ENCODE data around the gene HEPACAM2. TPM values are rescaled to one million over a fixed set of nuclear protein-coding genes. Genes with fewer than 3 reads are reported as not detected.

Gene HEPACAM2
- total RNA-seq, 2 donors from 2014 or later = not detected

GRCh38 chr7:93231259-93231658, 5.0 kb upstream of the HEPACAM2 start:
- H3K27me3 Mint-ChIP-seq = no peaks in the 10 kb centered on the region
- no peaks in the 10 kb centered on the region for H3K9me3 ChIP-seq (ENCODE audit: control insufficient read depth, low read length, poor library complexity, severe bottlenecking)
- H3K4me3 Mint-ChIP-seq = peak overlapping the region; percentile 99
- no peaks in the 10 kb centered on the region for H3K36me3 Mint-ChIP-seq (ENCODE audit: low read depth)
- H3K4me1 Mint-ChIP-seq = peaks cover 8% of the 10 kb centered on the region
- ATAC-seq (no peak), DNase-seq (no peak)
- peak overlapping the region; percentile 97 for H3K27ac Mint-ChIP-seq

GRCh38 chr7:93228302-93228701, 2.0 kb upstream of the HEPACAM2 start:
- no peaks in the 10 kb centered on the region for H3K36me3 Mint-ChIP-seq (ENCODE audit: low read depth)
- DNase-seq = peak in 1 of 3 donors; percentile 7
- no peaks in the 10 kb centered on the region for H3K9me3 ChIP-seq (ENCODE audit: control insufficient read depth, low read length, poor library complexity, severe bottlenecking)
- no peak overlapping the region for H3K27ac Mint-ChIP-seq
- H3K4me1 Mint-ChIP-seq = peaks cover 8% of the 10 kb centered on the region
- ATAC-seq = no peak
- no peak overlapping the region for H3K4me3 Mint-ChIP-seq
- H3K27me3 Mint-ChIP-seq = no peaks in the 10 kb centered on the region

GRCh38 chr7:93219868-93220267, 6.4 kb downstream of the HEPACAM2 start:
- H3K36me3 Mint-ChIP-seq (ENCODE audit: low read depth) = no peaks in the 10 kb centered on the region
- H3K27me3 Mint-ChIP-seq = peaks cover 27% of the 10 kb centered on the region
- no peak overlapping the region for H3K4me3 Mint-ChIP-seq

GRCh38 chr7:93218997-93219827, 7.1 kb downstream of the HEPACAM2 start:
- ATAC-seq (no peak), DNase-seq (no peak)
- no peak overlapping the region for H3K4me3 Mint-ChIP-seq
- no peaks in the 10 kb centered on the region for H3K9me3 ChIP-seq (ENCODE audit: control insufficient read depth, low read length, poor library complexity, severe bottlenecking)
- no peaks in the 10 kb centered on the region for H3K4me1 Mint-ChIP-seq
- H3K27me3 Mint-ChIP-seq = peaks cover 34% of the 10 kb centered on the region
- H3K27ac Mint-ChIP-seq = no peak overlapping the region
- no peaks in the 10 kb centered on the region for H3K36me3 Mint-ChIP-seq (ENCODE audit: low read depth)

More at GRCh38 chr7:93219868-93220267, 6.4 kb downstream of the HEPACAM2 start:
- DNase-seq (no peak), ATAC-seq (no peak)
- no peaks in the 10 kb centered on the region for H3K9me3 ChIP-seq (ENCODE audit: control insufficient read depth, low read length, poor library complexity, severe bottlenecking)
- Mint-ChIP-seq H3K27ac (no peak overlapping the region), H3K4me1 (no peaks in the 10 kb centered on the region)

GRCh38 chr7:93212881-93213280, 13.4 kb downstream of the HEPACAM2 start:
- no peaks in the 10 kb centered on the region for H3K4me1 Mint-ChIP-seq
- DNase-seq (no peak), ATAC-seq (no peak)
- H3K36me3 Mint-ChIP-seq (ENCODE audit: low read depth) = peaks cover 3% of the 10 kb centered on the region
- H3K9me3 ChIP-seq (ENCODE audit: control insufficient read depth, low read length, poor library complexity, severe bottlenecking) = no peaks in the 10 kb centered on the region
- H3K27ac Mint-ChIP-seq = no peak overlapping the region
- no peak overlapping the region for H3K4me3 Mint-ChIP-seq
- H3K27me3 Mint-ChIP-seq = peaks cover 68% of the 10 kb centered on the region

GRCh38 chr7:93211228-93211818, 14.9 kb downstream of the HEPACAM2 start:
- DNase-seq = no peak
- no peak for ATAC-seq
- Mint-ChIP-seq H3K27me3 (peaks cover 66% of the 10 kb centered on the region), H3K27ac (no peak overlapping the region), H3K4me1 (no peaks in the 10 kb centered on the region), H3K36me3 (ENCODE audit: low read depth) (peaks cover 3% of the 10 kb centered on the region), H3K4me3 (no peak overlapping the region)
- H3K9me3 ChIP-seq (ENCODE audit: control insufficient read depth, low read length, poor library complexity, severe bottlenecking) = no peaks in the 10 kb centered on the region

- no peaks in the 10 kb centered on the region for H3K4me1 Mint-ChIP-seq
Observed at GRCh38 chr7:93205046-93205445, 21.2 kb downstream of the HEPACAM2 start.

GRCh38 chr7:93203496-93203895, 22.8 kb downstream of the HEPACAM2 start:
- Mint-ChIP-seq H3K4me1 (no peaks in the 10 kb centered on the region), H3K4me3 (no peak overlapping the region), H3K36me3 (ENCODE audit: low read depth) (no peaks in the 10 kb centered on the region), H3K27me3 (peaks cover 47% of the 10 kb centered on the region), H3K27ac (no peak overlapping the region)
- ATAC-seq (no peak), DNase-seq (no peak)
- no peaks in the 10 kb centered on the region for H3K9me3 ChIP-seq (ENCODE audit: control insufficient read depth, low read length, poor library complexity, severe bottlenecking)

More at GRCh38 chr7:93205046-93205445, 21.2 kb downstream of the HEPACAM2 start:
- H3K9me3 ChIP-seq (ENCODE audit: control insufficient read depth, low read length, poor library complexity, severe bottlenecking) = no peaks in the 10 kb centered on the region
- DNase-seq (no peak), ATAC-seq (no peak)
- Mint-ChIP-seq H3K36me3 (ENCODE audit: low read depth) (no peaks in the 10 kb centered on the region), H3K27ac (no peak overlapping the region), H3K4me3 (no peak overlapping the region), H3K27me3 (peaks cover 35% of the 10 kb centered on the region)

GRCh38 chr7:93202594-93203250, 23.5 kb downstream of the HEPACAM2 start:
- Mint-ChIP-seq H3K27ac (no peak overlapping the region), H3K4me3 (no peak overlapping the region), H3K4me1 (no peaks in the 10 kb centered on the region), H3K27me3 (peaks cover 49% of the 10 kb centered on the region), H3K36me3 (ENCODE audit: low read depth) (no peaks in the 10 kb centered on the region)
- no peak for DNase-seq
- ATAC-seq = no peak
- H3K9me3 ChIP-seq (ENCODE audit: control insufficient read depth, low read length, poor library complexity, severe bottlenecking) = no peaks in the 10 kb centered on the region

GRCh38 chr7:93198472-93198871, 27.8 kb downstream of the HEPACAM2 start:
- peaks cover 2% of the 10 kb centered on the region for H3K36me3 Mint-ChIP-seq (ENCODE audit: low read depth)
- H3K27ac Mint-ChIP-seq = no peak overlapping the region
- H3K4me3 Mint-ChIP-seq = no peak overlapping the region

GRCh38 chr7:93196336-93196735, 29.9 kb downstream of the HEPACAM2 start:
- Mint-ChIP-seq H3K27ac (no peak overlapping the region), H3K4me3 (no peak overlapping the region), H3K27me3 (peaks cover 59% of the 10 kb centered on the region), H3K4me1 (peaks cover 3% of the 10 kb centered on the region), H3K36me3 (ENCODE audit: low read depth) (peaks cover 2% of the 10 kb centered on the region)
- H3K9me3 ChIP-seq (ENCODE audit: control insufficient read depth, low read length, poor library complexity, severe bottlenecking) = no peaks in the 10 kb centered on the region
- ATAC-seq (no peak), DNase-seq (no peak)

More at GRCh38 chr7:93198472-93198871, 27.8 kb downstream of the HEPACAM2 start:
- Mint-ChIP-seq H3K27me3 (peaks cover 61% of the 10 kb centered on the region), H3K4me1 (no peaks in the 10 kb centered on the region)
- DNase-seq = no peak
- no peaks in the 10 kb centered on the region for H3K9me3 ChIP-seq (ENCODE audit: control insufficient read depth, low read length, poor library complexity, severe bottlenecking)
- no peak for ATAC-seq

GRCh38 chr7:93194386-93194785, 31.9 kb downstream of the HEPACAM2 start:
- ATAC-seq (no peak), DNase-seq (no peak)
- H3K27me3 Mint-ChIP-seq = peaks cover 70% of the 10 kb centered on the region
- H3K4me1 Mint-ChIP-seq = peaks cover 3% of the 10 kb centered on the region
- peaks cover 2% of the 10 kb centered on the region for H3K36me3 Mint-ChIP-seq (ENCODE audit: low read depth)
- H3K4me3 Mint-ChIP-seq = no peak overlapping the region
- H3K9me3 ChIP-seq (ENCODE audit: control insufficient read depth, low read length, poor library complexity, severe bottlenecking) = no peaks in the 10 kb centered on the region
- H3K27ac Mint-ChIP-seq = no peak overlapping the region

GRCh38 chr7:93188870-93189634, 37.2 kb downstream of the HEPACAM2 start:
- no peak overlapping the region for H3K27ac Mint-ChIP-seq
- H3K9me3 ChIP-seq (ENCODE audit: control insufficient read depth, low read length, poor library complexity, severe bottlenecking) = no peaks in the 10 kb centered on the region
- H3K27me3 Mint-ChIP-seq = peaks cover 50% of the 10 kb centered on the region
- DNase-seq (no peak), ATAC-seq (no peak)
- H3K4me3 Mint-ChIP-seq = no peak overlapping the region
- H3K4me1 Mint-ChIP-seq = peaks cover 3% of the 10 kb centered on the region
- H3K36me3 Mint-ChIP-seq (ENCODE audit: low read depth) = no peaks in the 10 kb centered on the region

Data from T-helper 17 cell (primary cell).